Measurements from ENCODE around the gene CDH13. TPM values are rescaled to one million over a fixed set of nuclear protein-coding genes. Genes with fewer than 3 reads are reported as not detected.

Gene CDH13
- total and polyA plus RNA-seq, 2 of the 8 experiments (the other 6 are each of a cell fraction or from before 2014, with no cell fraction given) = 2.3 to 2.4 TPM

- Histone ChIP-seq H3K27me3 (replicated peaks in 1 of 4; ENCODE audit: control insufficient read depth in 3 of 4, extremely low read depth in 1 of 4, insufficient read depth in 3 of 4, low read length in 3 of 4) (no peaks in the 10 kb centered on the region), H3K27ac (ENCODE audit: low read depth, low read length) (no peak overlapping the region), H2BK15ac (ENCODE audit: low read length) (peak overlapping the region; percentile 90), H3K4me1 (replicated peaks in 1 of 4; ENCODE audit: control insufficient read depth in 3 of 4, insufficient read depth in 4 of 4, low read length in 3 of 4) (peaks cover 11 to 19% (median 13%) of the 10 kb centered on the region in 4 experiments), H2AK5ac (ENCODE audit: low read depth, low read length) (no peak overlapping the region), H2BK12ac (ENCODE audit: low read depth, low read length) (peak overlapping the region; percentile 62; the same call in 1 of the 2 replicates), H4K5ac (ENCODE audit: insufficient read length, low read depth, low read length) (no peak overlapping the region), H4K8ac (ENCODE audit: extremely low read depth, insufficient read depth, low read length) (no peak overlapping the region), H4K20me1 (replicated peaks in 1 of 2; ENCODE audit: control insufficient read depth in 1 of 2, insufficient read depth in 2 of 2, low read length in 2 of 2) (no peaks in the 10 kb centered on the region), H2BK5ac (ENCODE audit: low read depth, low read length) (no peak overlapping the region; the same call in 1 of the 2 replicates), H3K36me3 (ENCODE audit: control insufficient read depth in 2 of 4, insufficient read depth in 4 of 4, low read length in 3 of 4) (no peaks in the 10 kb centered on the region), H3K4ac (replicated peaks; ENCODE audit: insufficient read length, low read depth, low read length) (no peak overlapping the region), H3K79me1 (ENCODE audit: low read depth, low read length) (no peaks in the 10 kb centered on the region), H3K79me2 (ENCODE audit: control insufficient read depth in 1 of 2, insufficient read depth in 2 of 2, low read length in 2 of 2) (no peaks in the 10 kb centered on the region), H3K14ac (ENCODE audit: insufficient read length) (no peak overlapping the region), H3K4me3 (ENCODE audit: extremely low read depth in 1 of 4, insufficient read depth in 2 of 4, low read depth in 3 of 4, low read length in 4 of 4) (no peak overlapping the region), H3K9me3 (ENCODE audit: insufficient read depth in 2 of 2, low read depth in 1 of 2, low read length in 1 of 2) (no peaks in the 10 kb centered on the region), H3K18ac (ENCODE audit: extremely low read depth, low read length) (no peak overlapping the region), H3K23ac (ENCODE audit: insufficient read length) (no peak overlapping the region), H3K56ac (replicated peaks; ENCODE audit: insufficient read length, low read depth, low read length) (no peak overlapping the region), H3K9ac (replicated peaks in 1 of 4; ENCODE audit: extremely low read depth in 1 of 4, low read depth in 3 of 4, low read length in 3 of 4) (no peak overlapping the region), H3K23me2 (ENCODE audit: low read depth, low read length) (no peaks in the 10 kb centered on the region), H2BK20ac (ENCODE audit: low read length) (peak overlapping the region; percentile 87; the same call in 1 of the 2 replicates), H2BK120ac (replicated peaks; ENCODE audit: low read depth, low read length) (peak overlapping the region; percentile 9), H2AFZ (ENCODE audit: low read length) (peak overlapping the region; percentile 86), H3K4me2 (ENCODE audit: insufficient read depth in 1 of 2, low read depth in 2 of 2, low read length in 2 of 2) (no peak overlapping the region), H4K91ac (replicated peaks; ENCODE audit: insufficient read length, low read length) (peak overlapping the region; percentile 13)
- FAIRE-seq (no peak), DNase-seq (ENCODE audit: low read depth in 1 of 2, low spot score in 2 of 2) (no peak)
- ChIA-PET POLR2A (ENCODE audit: partially characterized antibody) (interaction anchor here (0.7 to 1.6 kb wide), 3 partner anchors 9 to 147 kb away, joined by 3 to 4 read pairs (median 3); no protein-coding TSS in a partner anchor), CTCF (ENCODE audit: partially characterized antibody) (interaction anchor here (0.6 to 3.2 kb wide), 9 partner anchors 9 to 1871 kb away, joined by 3 to 11 read pairs (median 3); no protein-coding TSS in a partner anchor)
- 85% methylated on average over 14 of the region's 14 CpGs; no CpG with 5 or more reads in 1 of the 2 experiments for WGBS, 2 experiments (ENCODE audit: extremely low coverage in 1 of 2, insufficient coverage in 1 of 2, insufficient read length in 1 of 2, insufficient replicate concordance in 2 of 2, low coverage in 1 of 2, low lambda C conversion rate in 2 of 2, missing lambda C conversion rate in 1 of 2)
- TF ChIP-seq RAD21 (IDR thresholded peaks at IDR 0.05 in 1 of 2, conservative IDR thresholded peaks at IDR 0.05 in 1 of 2; ENCODE audit: low read depth in 2 of 2, low read length in 2 of 2) = peak; percentile 11 to 38; a peak in 2 of 4 replicates
- TF ChIP-seq KDM4A (IDR thresholded peaks at IDR 0.05; ENCODE audit: low read depth, low read length, severe bottlenecking) = no peak
- TF ChIP-seq RNF2 (IDR thresholded peaks at IDR 0.05; ENCODE audit: borderline replicate concordance, low read depth, low read length, missing control alignments, poor library complexity, severe bottlenecking) = no peak
- TF ChIP-seq CTBP2 (IDR thresholded peaks at IDR 0.05; ENCODE audit: borderline replicate concordance, insufficient read depth, insufficient read length, low read length) = no peak
- no peak for TF ChIP-seq ATF2 (IDR thresholded peaks at IDR 0.05; ENCODE audit: low read length)
- peak; percentile 1; the same call in 1 of the 2 replicates for TF ChIP-seq CEBPB (IDR thresholded peaks at IDR 0.05; ENCODE audit: low read depth, low read length)
- TF ChIP-seq JUN (IDR thresholded peaks at IDR 0.05; ENCODE audit: low read depth, low read length) = no peak
- no peak for TF ChIP-seq HDAC2 (IDR thresholded peaks at IDR 0.05; ENCODE audit: borderline replicate concordance in 1 of 2, low read depth in 2 of 2, low read length in 2 of 2)
Measured at GRCh38 chr16:83847371-83848225, 1220.8 kb downstream of the CDH13 start.
